Measurements from ENCODE around the gene C15orf39. TPM values are rescaled to one million over a fixed set of nuclear protein-coding genes. Genes with fewer than 3 reads are reported as not detected.

Gene C15orf39
- total RNA-seq, 1 experiment from 2014 or later: 86.5 TPM

DNA sequence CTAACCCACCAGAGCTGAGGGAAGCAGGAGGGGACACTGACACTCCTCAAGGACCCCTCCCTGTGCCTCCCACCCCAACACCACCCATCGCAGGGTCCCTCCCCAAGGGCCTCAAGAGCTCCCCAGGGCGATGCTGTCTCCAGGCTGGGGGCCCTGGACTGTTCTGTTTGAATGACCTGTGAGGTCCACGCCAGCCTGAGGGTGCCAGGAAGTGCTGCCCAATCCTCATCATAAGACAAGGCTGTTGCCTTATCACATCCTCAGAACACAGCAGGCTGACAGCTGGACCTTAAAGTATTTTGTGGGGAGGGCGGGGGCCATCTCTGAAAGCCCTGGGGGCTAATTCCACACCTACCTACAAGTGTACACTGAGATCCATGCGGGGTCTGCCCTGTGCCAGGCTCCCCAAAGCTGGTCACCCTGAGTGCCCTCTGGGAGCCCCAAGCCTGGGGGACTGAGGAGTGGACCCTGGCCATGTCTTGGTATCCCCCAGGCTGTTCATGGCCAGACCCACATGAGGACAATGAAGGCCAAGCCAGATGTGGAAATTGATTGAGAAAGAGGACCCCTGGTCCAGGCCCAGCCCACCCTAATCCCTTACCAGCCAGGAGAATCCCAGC lies 32.6 kb downstream of the C15orf39 start:
- Mint-ChIP-seq H3K4me3 (ENCODE audit: low read depth, unreplicated experiment) (no peak overlapping the region), H3K36me3 (ENCODE audit: insufficient read depth, unreplicated experiment) (peaks cover 5% of the 10 kb centered on the region), H3K4me1 (ENCODE audit: low read depth, unreplicated experiment) (no peaks in the 10 kb centered on the region), H3K27me3 (ENCODE audit: unreplicated experiment) (peaks cover 72% of the 10 kb centered on the region), H3K27ac (ENCODE audit: unreplicated experiment) (no peak overlapping the region), H3K9me3 (ENCODE audit: low read depth, unreplicated experiment) (no peaks in the 10 kb centered on the region)
- intact Hi-C loops (cut with micrococcal nuclease; ENCODE audit: unreplicated experiment): loop anchor here (10.0 kb wide), 1 partner anchor 70 kb away; no protein-coding TSS in a partner anchor
- TF ChIP-seq, protein P1, sequence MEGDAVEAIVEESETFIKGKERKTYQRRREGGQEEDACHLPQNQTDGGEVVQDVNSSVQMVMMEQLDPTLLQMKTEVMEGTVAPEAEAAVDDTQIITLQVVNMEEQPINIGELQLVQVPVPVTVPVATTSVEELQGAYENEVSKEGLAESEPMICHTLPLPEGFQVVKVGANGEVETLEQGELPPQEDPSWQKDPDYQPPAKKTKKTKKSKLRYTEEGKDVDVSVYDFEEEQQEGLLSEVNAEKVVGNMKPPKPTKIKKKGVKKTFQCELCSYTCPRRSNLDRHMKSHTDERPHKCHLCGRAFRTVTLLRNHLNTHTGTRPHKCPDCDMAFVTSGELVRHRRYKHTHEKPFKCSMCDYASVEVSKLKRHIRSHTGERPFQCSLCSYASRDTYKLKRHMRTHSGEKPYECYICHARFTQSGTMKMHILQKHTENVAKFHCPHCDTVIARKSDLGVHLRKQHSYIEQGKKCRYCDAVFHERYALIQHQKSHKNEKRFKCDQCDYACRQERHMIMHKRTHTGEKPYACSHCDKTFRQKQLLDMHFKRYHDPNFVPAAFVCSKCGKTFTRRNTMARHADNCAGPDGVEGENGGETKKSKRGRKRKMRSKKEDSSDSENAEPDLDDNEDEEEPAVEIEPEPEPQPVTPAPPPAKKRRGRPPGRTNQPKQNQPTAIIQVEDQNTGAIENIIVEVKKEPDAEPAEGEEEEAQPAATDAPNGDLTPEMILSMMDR (IDR thresholded peaks at IDR 0.05; ENCODE audit: unreplicated experiment): no peak
- no TSS peak for BruUV-seq (replicated peaks)
- CTCF ChIA-PET: no interaction called here
- no peak for DNase-seq

DNA sequence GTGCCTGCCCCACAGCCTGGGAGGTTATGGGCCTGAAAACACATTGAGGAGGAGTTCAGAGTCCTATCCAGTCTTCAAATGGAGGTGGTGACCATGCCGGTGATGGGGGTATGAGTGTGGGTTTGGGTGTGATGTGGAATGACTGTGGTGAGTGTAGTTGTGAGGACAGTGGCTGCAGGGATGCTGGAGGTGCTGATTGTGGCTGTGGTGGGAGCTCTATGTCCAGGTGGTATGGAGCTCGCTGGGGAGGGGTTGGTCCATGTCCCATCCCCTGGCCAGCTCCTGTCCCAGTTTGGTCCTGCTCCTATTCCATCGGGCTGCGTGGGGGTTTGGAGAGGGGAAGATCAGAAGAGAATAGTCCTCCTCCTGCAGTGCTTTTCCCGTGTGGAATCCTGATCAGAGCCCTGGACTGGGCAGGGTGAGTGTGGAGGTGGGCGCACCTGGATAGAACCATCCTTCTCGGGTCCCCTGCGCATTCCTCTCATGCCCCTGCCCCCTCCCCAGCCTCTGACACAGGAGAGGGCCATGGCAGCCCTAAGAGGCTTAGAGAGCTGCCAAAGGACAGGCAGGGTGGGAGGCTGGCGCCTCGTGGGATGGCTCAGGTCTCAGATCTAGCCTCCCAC lies 33.5 kb downstream of the C15orf39 start:
- Mint-ChIP-seq H3K27ac (ENCODE audit: unreplicated experiment) (no peak overlapping the region), H3K27me3 (ENCODE audit: unreplicated experiment) (peaks cover 81% of the 10 kb centered on the region), H3K4me1 (ENCODE audit: low read depth, unreplicated experiment) (no peaks in the 10 kb centered on the region), H3K36me3 (ENCODE audit: insufficient read depth, unreplicated experiment) (peaks cover 5% of the 10 kb centered on the region), H3K4me3 (ENCODE audit: low read depth, unreplicated experiment) (no peak overlapping the region), H3K9me3 (ENCODE audit: low read depth, unreplicated experiment) (no peaks in the 10 kb centered on the region)
- CTCF ChIA-PET: no interaction called here
- no TSS peak for BruUV-seq (replicated peaks)
- no peak for DNase-seq
- TF ChIP-seq, protein P1 (IDR thresholded peaks at IDR 0.05; ENCODE audit: unreplicated experiment): no peak
- intact Hi-C loops (cut with micrococcal nuclease; ENCODE audit: unreplicated experiment): loop anchor here (10.0 kb wide), 1 partner anchor 70 kb away; no protein-coding TSS in a partner anchor

GRCh38 chr15:75235760-75236729 lies 34.4 kb downstream of the C15orf39 start:
- H3K27me3 Mint-ChIP-seq (ENCODE audit: unreplicated experiment): peaks cover 87% of the 10 kb centered on the region
- no peaks in the 10 kb centered on the region for H3K9me3 Mint-ChIP-seq (ENCODE audit: low read depth, unreplicated experiment)
- H3K4me1 Mint-ChIP-seq (ENCODE audit: low read depth, unreplicated experiment): no peaks in the 10 kb centered on the region
- H3K36me3 Mint-ChIP-seq (ENCODE audit: insufficient read depth, unreplicated experiment): peaks cover 5% of the 10 kb centered on the region
- no peak for DNase-seq
- BruUV-seq (replicated peaks): no TSS peak
- TF ChIP-seq, protein P1 (IDR thresholded peaks at IDR 0.05; ENCODE audit: unreplicated experiment): no peak
- CTCF ChIA-PET: no interaction called here
- no peak overlapping the region for H3K4me3 Mint-ChIP-seq (ENCODE audit: low read depth, unreplicated experiment)
- intact Hi-C loops (cut with micrococcal nuclease; ENCODE audit: unreplicated experiment): loop anchor here (10.0 kb wide), 1 partner anchor 69 kb away; no protein-coding TSS in a partner anchor
- H3K27ac Mint-ChIP-seq (ENCODE audit: unreplicated experiment): no peak overlapping the region

DNA sequence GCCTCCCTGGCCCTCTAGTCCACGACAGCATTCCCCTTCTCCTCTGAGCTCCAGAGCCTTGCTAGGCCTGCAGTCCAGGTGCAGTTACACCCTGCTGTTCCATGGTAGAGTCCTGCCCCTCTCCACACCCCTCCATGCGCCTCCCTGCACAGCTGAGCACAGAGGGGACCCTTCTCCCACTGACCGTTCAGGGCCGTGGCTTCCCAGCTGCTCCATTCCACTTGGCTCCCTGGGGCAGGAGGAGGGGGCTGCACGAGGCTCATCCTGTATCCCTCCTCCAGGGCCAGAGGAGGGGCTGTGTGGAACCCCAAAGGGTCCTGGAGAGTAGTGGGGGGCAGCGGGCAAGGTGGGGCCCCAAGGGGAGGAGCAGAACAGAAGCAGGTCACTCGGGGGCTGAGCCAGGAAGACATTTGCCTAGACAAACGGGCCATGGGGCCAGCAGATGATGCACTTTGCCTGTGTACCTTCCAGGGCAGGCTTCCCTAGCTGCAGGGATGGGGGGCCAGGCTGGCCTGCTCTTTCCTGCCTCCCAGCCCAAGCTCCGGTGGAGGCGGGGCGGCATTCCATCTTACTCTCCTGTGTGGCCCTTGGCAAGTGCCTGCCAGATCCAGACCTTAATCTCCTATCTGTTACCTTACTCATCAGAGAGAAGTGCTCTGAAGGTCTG lies 35.8 kb downstream of the C15orf39 start:
- intact Hi-C loops (cut with micrococcal nuclease; ENCODE audit: unreplicated experiment): loop anchor here (10.0 kb wide), 1 partner anchor 67 kb away; no protein-coding TSS in a partner anchor
- TF ChIP-seq, protein P1 (IDR thresholded peaks at IDR 0.05; ENCODE audit: unreplicated experiment): no peak
- no peak overlapping the region for H3K4me3 Mint-ChIP-seq (ENCODE audit: low read depth, unreplicated experiment)
- CTCF ChIA-PET: no interaction called here
- peaks cover 80% of the 10 kb centered on the region for H3K27me3 Mint-ChIP-seq (ENCODE audit: unreplicated experiment)
- no peaks in the 10 kb centered on the region for H3K4me1 Mint-ChIP-seq (ENCODE audit: low read depth, unreplicated experiment)
- BruUV-seq (replicated peaks): no TSS peak
- H3K36me3 Mint-ChIP-seq (ENCODE audit: insufficient read depth, unreplicated experiment): no peaks in the 10 kb centered on the region
- H3K9me3 Mint-ChIP-seq (ENCODE audit: low read depth, unreplicated experiment): no peaks in the 10 kb centered on the region
- no peak overlapping the region for H3K27ac Mint-ChIP-seq (ENCODE audit: unreplicated experiment)
- no peak for DNase-seq

Measured in Calu3 (cell line).